DOHH2 (cell line): Measurements from ENCODE around the gene UNKL.

Experiments used
- EZH2phosphoT487 ChIP-seq: fragments of 200-600 bp; sonication (generic); IDR thresholded peaks from 2 replicates; pipeline ENCODE4 v1.6.1; 2017; ENCODE audit warnings: borderline replicate concordance, mild to moderate bottlenecking, antibody characterized with exemption, low read length, moderate library complexity, mixed read lengths
- TF ChIP-seq, protein P1 (sequence below): fragments of 200-600 bp; sonication (generic); IDR thresholded peaks from one replicate; pipeline ENCODE4 v1.5.1; 2014; ENCODE audit warnings: antibody characterized with exemption, mild to moderate bottlenecking, low read depth, low read length; ENCODE audit not compliant: poor library complexity, severe bottlenecking

DNA sequence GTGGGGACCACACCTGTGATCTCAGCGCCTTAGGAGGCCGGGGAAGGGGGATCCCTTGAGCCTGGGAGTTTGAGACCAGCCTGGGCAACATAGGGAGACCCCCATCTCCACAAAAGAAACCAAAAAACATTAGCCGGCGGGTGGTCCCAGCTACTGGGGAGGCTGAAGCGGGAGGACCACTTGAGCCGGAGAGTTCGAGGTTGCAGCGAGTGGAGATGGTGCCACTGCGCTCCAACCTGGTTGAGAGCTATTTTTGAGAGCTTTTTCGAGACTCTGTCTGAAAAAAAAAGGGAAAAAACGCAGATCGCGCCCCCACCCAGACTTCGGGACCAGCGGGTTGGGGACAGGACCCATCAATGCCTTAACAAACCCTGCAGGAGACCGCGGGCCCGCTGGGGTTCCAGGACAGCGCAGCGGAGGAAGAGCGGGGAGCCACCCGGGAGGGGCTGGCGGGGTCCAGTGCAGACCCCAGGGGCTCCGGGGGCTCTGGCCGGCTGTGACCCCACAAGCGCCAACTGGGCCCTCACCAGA, 81.8 kb downstream of the UNKL start:
- TF ChIP-seq, protein P1, sequence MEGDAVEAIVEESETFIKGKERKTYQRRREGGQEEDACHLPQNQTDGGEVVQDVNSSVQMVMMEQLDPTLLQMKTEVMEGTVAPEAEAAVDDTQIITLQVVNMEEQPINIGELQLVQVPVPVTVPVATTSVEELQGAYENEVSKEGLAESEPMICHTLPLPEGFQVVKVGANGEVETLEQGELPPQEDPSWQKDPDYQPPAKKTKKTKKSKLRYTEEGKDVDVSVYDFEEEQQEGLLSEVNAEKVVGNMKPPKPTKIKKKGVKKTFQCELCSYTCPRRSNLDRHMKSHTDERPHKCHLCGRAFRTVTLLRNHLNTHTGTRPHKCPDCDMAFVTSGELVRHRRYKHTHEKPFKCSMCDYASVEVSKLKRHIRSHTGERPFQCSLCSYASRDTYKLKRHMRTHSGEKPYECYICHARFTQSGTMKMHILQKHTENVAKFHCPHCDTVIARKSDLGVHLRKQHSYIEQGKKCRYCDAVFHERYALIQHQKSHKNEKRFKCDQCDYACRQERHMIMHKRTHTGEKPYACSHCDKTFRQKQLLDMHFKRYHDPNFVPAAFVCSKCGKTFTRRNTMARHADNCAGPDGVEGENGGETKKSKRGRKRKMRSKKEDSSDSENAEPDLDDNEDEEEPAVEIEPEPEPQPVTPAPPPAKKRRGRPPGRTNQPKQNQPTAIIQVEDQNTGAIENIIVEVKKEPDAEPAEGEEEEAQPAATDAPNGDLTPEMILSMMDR: no peak
- TF ChIP-seq EZH2phosphoT487: no peak
